ENCODE results near the gene STARD13.

The STARD13 gene

GRCh38 chr13:33276570-33276969 lies 9.0 kb downstream of the STARD13 start:
- FAIRE-seq = no peak

- FAIRE-seq = no peak
These were observed 9.6 kb downstream of the STARD13 start for GRCh38 chr13:33275916-33276315.

- no peak for FAIRE-seq
These were observed 11.3 kb downstream of the STARD13 start for GRCh38 chr13:33274264-33274663.

- no peak for FAIRE-seq
These were observed 12.9 kb downstream of the STARD13 start for GRCh38 chr13:33272531-33273124.

- no peak for FAIRE-seq
These were observed 13.8 kb downstream of the STARD13 start for GRCh38 chr13:33271759-33272158.

GRCh38 chr13:33270895-33271538 lies 14.5 kb downstream of the STARD13 start:
- FAIRE-seq = no peak

- no peak for FAIRE-seq
These were observed 19.9 kb downstream of the STARD13 start for GRCh38 chr13:33265607-33266006.

GRCh38 chr13:33265133-33265532 lies 20.4 kb downstream of the STARD13 start:
- FAIRE-seq = no peak

GRCh38 chr13:33264620-33264978 lies 21.0 kb downstream of the STARD13 start:
- no peak for FAIRE-seq

- FAIRE-seq = no peak
These were observed 21.5 kb downstream of the STARD13 start for GRCh38 chr13:33263976-33264619.

- no peak for FAIRE-seq
These were observed 22.1 kb downstream of the STARD13 start for GRCh38 chr13:33263484-33263883.

- no peak for FAIRE-seq
These were observed 22.6 kb downstream of the STARD13 start for GRCh38 chr13:33262997-33263396.

GRCh38 chr13:33262594-33262993 lies 23.0 kb downstream of the STARD13 start:
- FAIRE-seq = no peak

- no peak for FAIRE-seq
These were observed 23.5 kb downstream of the STARD13 start for GRCh38 chr13:33262062-33262487.

- FAIRE-seq = no peak
These were observed 24.0 kb downstream of the STARD13 start for GRCh38 chr13:33261387-33262061.

- no peak for FAIRE-seq
These were observed 25.1 kb downstream of the STARD13 start for GRCh38 chr13:33260168-33261098.

- FAIRE-seq = no peak
These were observed 26.3 kb downstream of the STARD13 start for GRCh38 chr13:33259296-33259695.

- no peak for FAIRE-seq
These were observed 26.8 kb downstream of the STARD13 start for GRCh38 chr13:33258808-33259193.

GRCh38 chr13:33257841-33258807 lies 27.4 kb downstream of the STARD13 start:
- FAIRE-seq = no peak

- no peak for FAIRE-seq
These were observed 29.3 kb downstream of the STARD13 start for GRCh38 chr13:33256148-33256840.

- FAIRE-seq = no peak
These were observed 33.4 kb downstream of the STARD13 start for GRCh38 chr13:33252135-33252534.
